Effector CD8-positive, alpha-beta T cell (primary cell): ENCODE results near the gene GPANK1.
"Not testable (repeated sequence)": the region's sequence is repeated elsewhere in the genome, so short reads cannot be mapped to it uniquely, and the experiment has no call there.

Source experiments
- DNase-seq: peaks from one replicate; lab custom pipeline; 2025; lab: John Stamatoyannopoulos, UW
- total RNA-seq, 4 experiments: gene quantifications; one replicate each; lab custom pipeline; 2026; lab: John Stamatoyannopoulos, UW

GPANK1 gene
- 22.5 to 36.6 (median 26.2) reads per million in 4 experiments for total RNA-seq

DNA sequence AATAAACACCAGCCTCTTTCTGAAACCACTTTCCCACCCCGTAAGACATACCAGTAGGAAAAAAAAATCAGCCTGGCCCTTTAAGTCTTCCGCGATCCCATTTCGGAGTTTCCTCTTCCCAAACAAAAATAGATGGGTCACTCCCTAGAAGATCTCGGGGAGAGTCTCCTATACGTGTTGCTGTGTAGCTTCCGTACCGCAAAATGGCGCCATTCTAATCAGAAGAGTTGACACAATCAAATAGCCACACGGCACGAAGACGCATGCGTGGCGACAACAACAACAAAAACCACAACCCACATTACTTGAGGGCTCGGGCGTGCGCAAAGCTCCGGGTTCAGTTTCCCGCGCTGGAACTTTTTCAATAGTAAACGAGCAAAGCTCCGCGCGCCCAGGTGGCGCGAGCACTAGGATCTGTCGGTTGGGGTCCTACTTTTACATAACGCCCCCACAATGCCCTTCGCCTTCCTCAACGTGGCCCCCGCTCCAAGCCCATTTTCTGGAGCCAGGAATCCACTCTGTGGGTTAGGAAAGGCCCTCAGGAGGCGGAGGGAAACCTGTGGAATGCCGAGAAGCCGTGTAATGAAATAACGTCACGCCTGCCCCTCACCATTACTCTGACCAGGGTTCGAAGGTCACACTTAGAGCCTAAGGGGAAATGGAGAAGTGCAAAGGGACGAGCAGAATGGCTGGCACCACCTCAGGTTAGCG is at the start of gene GPANK1:
Gene GPANK1, minus strand, starts transcription at position 208 of the 711 bp plus-strand sequence. CDS start 519 bp downstream, outside the sequence.
- DNase-seq: peak; percentile 82

DNA sequence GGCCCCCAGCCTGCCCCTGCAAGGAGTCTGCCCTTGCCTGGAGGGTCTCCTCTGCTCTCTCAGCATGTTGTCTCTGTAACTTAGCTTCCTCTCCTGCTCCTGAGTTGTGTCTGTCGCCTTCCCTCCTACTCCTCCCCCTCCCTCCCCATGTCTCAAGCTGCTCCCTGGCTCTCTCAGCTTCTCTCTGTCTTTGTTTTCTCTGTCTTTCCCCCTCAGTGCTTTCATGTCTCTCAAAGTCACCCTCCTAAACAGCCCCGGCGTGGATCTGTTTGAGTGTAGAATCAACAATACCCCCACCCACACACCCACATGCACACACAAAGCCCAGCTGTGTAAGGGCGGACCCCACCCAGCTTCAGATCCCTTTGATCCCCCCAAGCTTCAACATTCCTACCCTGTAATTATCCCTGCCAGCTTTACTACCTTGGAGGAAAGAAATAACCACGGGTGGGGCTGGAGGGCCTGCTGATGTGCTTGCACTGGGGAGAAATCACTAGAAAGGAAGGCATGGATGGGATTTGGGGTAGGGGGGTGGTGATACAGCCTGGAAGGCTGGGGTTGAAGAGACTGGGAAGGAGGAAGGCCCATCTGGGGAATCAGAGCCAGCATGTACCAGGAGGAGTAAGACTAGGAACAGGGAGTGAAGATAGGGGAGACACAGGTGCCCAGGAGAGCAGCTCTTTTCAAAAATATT is 49.3 kb upstream of the GPANK1 start:
- no peak for DNase-seq

DNA sequence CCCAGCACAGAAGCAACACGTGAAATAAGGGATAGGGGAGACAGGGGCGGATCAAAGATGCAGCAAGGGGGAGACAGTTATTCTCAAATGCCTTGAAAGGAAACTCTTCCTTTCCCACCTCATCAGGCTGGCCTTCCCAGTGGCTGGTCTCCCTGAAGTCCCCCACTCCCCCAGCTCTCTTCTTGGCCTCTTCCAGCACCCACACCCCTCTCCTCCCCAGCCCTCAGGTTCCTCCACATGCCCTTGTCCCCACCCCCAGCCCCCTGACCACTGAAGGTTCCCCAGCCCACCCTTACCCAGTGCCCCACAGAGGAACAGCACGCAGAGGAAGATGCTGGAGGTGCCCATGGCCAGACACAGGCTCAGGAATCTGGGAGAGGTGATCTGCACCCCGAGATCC is 48.7 kb upstream of the GPANK1 start:
- no peak for DNase-seq

DNA sequence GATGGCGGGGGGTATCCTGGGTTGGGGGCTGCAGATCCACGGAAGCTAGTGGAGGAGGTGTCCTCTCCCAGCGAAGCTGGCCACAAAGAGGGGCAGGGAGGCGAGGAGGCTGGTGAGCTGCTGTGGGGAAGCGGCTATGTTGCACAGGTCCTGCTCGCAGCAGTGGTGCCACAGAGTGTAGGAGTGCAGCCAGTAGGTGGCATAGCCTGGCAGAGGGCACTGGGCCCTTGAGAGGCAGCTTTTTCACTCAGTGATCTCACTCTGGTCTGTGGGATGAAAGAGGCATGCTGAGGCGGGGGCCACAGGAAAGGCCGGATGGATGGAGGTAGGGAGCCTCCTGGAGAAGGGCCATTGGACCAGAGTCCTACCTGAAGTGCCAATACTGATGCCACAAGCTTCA is 47.5 kb upstream of the GPANK1 start:
- DNase-seq: no peak

DNA sequence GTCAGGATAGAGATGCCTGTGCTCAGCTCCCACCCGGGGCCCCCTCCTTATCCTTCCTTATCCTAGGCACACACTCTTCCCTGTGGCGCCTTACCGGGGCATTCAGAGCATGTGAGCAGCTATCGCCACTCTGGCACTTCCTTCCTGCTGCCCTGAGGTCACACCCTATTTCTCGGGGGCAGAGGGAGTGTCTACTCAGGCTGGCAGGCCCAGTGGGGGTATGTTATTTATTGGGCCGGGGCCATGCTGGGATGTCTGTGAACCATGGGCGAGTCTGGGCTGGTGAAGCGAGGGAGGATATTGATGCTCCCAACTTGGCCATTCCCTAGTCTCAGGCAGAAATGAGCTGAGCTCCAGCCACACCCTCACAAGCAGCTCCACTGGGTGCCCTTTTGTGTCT is 46.4 kb upstream of the GPANK1 start:
- DNase-seq: no peak

DNA sequence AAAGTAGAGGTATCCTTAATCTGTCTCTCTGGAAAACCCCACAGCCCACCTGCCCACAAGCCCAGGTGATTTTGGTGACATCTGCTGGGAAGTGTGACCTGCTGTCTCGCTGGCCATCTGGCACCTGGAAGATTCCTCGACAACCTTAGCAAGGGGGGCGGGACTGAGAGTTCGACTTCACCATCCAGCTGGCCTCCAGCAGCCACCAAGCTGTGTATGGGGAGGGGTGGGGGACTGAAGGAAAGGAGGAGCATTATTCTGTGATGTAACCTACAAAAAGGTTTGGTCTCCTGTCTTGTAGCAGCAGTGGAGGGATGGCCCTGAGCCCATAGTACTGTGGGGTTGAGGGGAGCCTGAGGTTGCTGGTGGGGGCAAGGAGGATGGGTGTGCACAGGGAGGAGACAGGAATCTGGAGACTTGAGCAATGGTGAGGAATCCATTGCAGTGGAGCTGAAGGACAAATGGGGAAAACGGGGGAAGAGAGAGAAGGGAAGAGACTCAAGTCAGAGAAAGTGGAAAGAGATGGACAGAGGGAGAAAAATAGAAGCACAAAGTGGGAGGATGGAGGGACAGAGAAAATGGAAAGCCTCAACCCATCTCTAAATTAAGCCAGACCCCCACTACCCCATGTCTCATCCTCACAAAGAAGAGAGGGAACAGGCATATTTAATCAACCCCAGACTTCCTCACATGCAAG is 45.9 kb upstream of the GPANK1 start:
- DNase-seq: no peak

DNA sequence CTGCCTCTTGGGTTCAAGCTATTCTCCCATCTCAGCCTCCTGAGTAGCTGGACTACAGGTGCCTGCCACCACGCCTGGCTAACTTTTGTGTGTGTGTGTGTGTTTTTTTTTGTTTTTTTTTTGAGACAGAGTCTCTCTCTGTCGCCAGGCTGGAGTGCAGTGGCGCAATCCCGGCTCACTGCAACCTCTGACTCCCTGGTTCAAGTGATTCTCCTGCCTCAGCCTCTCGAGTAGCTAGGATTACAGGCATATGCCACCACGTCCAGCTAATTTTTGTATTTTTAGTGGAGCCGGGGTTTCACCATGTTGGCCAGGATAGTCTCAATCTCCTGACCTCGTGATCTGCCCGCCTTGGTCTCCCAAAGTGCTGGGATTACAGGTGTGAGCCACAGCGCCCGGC is 44.4 kb upstream of the GPANK1 start:
- DNase-seq: not testable (repeated sequence)

DNA sequence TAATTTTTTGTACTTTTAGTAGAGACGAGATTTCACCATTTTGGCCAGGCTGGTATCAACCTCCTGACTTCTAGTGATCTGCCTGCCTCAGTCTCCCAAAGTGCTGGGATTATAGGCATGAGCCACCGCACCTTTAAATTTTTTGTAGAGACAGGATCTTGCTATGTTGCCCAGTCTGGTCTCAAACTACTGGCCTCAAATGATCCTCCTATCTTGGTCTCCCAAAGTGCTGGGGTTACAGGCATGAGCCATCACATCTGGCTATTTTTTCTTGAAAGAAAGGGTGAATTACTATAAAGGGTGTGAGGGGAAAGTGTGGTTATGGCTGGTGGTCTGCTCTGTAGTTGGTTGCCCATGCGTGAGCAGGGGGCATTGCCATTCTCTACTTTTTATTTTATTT is 43.4 kb upstream of the GPANK1 start:
- no peak for DNase-seq

DNA sequence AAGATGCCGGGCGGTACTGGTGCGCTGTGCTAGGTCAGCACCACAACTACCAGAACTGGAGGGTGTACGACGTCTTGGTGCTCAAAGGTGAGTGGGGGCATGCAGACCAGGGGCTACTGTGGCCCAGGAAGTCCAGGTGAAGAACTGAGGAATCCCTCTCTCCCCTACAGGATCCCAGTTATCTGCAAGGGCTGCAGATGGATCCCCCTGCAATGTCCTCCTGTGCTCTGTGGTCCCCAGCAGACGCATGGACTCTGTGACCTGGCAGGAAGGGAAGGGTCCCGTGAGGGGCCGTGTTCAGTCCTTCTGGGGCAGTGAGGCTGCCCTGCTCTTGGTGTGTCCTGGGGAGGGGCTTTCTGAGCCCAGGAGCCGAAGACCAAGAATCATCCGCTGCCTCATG is 42.9 kb upstream of the GPANK1 start:
- no peak for DNase-seq

DNA sequence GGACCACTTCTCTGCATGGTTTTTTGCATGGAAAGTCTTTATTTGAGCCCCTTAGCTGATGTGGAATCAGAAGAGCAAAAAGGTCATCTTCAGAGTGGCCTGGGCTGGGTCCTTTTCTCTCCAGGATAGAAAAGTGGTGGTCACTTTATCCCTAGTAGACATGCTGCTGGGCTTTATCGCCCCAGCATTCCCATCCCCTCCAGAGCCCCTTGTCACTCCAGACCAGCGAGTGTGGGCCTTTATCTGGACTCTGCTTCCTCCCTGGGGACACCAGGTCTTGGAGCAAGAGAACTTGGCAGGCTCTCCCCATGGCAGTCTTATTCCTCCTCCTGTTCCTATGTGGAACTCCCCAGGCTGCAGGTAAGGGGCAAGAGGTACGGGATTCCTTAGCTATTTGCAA is 41.8 kb upstream of the GPANK1 start, which contains the start of gene LY6G6F:
Gene LY6G6F, plus strand, starts transcription at position 268 of the 400 bp plus-strand sequence. Its CDS starts 41 bp downstream, at position 309.
- DNase-seq: no peak

DNA sequence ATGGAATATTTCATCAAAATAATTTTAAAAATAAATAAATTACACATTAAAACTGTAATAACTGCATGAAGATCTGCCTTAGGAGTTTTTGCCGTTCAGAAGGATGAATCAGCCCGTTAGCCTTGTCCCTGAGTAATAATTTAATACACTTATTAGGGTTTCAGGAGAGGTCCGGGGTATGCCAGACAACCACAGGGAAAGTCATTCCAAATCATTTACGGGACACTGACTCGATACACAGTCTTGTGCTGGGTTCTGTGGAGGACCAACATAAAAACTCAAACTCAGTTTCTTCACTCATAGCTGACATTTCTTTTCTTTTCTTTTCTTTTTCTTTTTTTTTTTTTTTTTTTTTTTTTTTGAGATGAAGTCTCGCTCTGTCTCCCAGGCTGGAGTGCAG is 41.1 kb upstream of the GPANK1 start:
- DNase-seq: no peak

DNA sequence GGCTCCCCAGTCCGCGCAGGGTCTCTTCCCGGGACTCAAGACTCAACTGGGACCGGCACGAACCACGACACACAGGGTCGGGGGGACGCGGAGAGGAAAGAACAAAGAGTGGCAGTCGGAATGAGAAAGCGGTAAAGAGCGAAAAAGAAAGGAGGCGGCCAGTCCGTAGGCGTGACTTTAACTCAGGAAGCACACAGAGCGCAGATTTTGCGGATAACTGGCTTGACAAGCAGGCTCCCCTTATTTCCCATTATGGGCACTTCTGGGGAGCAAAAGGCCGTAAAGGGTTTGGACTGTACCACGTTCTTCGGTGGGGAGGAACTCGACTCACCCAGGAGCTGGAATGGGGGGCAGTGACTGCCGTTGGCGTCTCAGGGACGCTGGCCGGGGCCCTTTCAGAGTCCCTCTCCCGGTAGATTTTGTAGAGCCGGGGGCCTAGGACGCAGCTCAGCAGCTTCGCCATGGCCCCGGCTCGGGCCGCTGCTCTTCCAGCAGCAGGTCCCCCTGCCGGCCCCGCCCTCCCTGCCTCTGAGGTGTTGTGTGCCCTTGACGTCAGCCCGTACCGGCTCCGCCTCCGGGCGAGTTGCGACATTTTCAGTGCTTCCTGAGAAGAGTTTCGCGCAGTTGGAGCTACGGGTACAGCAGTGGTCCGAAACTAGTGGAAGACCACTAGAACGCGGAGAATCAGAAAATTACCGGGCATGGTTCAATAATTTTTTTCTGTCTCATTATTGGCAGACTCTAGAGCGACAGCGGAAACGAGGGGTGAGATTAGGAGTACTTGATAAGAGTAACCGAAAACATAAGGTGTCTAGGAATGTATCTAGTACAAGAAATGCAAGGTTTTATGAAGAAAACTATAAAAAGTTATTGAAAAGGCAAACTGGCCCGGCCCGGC is 38.3 kb upstream of the GPANK1 start, which contains the start of gene ABHD16A:
Gene ABHD16A, minus strand, starts transcription at position 506 of the 898 bp plus-strand sequence. Its CDS starts 43 bp downstream, at position 463.
- peak; percentile 91 for DNase-seq

DNA sequence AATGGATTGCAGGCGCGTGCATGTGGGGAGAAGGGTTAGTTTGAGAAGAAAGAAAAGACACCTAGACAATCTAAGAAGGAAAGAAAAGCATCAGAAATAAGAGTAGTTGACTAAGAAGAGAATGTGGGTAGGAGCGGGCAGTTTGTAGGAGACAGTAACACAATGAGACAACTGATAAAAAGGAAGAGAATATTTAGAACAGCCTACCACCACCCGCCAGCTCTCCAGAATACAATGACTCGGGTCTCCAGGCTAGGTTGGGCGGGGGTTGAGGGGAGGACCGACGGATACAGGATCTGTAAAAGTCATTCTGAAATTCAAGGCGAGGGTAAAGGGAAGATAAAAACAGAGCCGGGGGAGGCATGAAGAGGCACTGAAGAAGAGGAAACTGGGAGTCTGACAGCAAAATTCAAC is 37.6 kb upstream of the GPANK1 start:
- no peak for DNase-seq

DNA sequence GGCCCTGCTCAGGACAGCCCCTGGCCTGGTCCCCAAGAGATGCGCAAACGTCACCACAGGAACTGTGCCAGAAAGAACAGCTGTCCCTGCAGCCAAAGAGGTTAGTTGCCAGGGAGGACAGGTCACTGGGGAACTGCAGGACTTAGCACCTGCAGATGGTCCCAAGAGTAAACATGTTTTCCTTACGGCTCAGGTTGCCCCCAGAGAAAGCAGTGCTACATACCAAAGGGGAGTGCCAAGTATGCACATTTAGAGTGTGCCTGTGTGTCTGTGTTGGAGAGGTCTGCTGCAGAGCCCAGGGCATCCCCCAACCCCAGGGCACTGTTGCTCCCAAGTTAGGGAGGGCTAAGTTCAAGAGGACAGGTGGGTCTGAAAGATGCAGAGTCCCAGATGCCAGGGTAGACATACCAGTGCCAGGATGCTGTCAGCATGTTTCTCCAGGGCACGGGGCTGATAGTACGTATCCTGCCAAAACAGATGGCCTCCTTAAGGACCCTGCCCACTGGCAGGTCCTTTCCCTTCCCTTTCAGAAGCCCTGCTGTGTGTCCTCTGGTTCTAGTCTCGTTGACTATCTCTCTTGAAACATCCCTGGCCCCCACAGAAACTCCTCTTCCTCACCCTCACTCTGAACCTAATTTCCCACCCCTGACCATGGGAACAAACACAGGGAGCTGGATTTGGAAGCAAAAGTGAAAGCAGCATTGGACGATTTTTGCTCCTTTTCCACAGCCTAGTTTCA is 37.0 kb upstream of the GPANK1 start:
- DNase-seq: no peak

DNA sequence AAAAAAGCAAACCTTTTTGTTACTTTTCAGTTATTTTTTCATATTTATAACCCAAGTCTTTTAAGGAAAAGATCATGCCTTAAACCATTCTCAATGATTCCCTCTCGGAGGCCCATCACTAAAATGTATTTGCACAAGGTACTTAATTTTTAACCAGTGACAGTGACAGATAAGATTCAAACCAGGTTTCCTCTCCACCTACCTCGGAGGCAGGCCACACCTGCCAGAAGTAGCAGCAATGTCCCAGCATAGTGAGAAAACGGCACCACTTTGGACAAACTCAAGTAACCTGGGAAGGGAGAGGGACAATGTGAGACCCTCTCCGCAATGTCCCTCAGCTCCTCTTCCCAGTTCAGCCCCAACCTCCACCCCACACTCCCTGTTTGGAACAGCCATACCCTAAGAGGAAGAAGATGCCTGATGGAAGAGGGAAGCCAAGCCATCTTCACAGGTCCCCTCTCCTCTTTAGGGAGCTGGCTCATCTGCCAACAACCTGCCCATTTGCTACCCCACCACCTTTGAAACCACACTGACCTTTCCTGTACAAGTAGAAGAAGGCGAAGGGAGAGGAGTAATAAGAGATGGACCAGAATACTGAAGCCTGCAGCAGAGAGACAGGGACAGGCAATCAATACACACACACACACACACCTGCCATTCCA is 36.1 kb upstream of the GPANK1 start:
- DNase-seq: no peak

DNA sequence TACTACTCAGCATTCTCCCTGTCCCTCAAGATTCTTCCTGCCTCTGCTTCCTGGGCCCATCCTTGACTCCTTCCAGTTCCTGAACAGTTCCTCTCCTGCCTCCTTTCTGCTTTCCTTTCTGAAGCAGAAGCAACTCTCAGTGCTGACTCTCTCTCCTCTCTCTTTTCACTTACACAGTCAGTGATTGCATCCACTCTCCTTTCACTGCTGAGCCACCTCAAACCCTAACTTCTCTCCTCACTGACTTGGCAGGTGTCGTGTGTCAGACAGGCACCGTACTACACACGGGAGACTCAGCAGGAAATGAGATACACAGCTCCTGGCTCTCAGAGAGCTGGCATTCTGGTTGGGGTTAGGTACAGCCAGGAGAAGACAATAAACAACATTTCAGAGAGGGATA is 32.8 kb upstream of the GPANK1 start:
- DNase-seq: no peak

DNA sequence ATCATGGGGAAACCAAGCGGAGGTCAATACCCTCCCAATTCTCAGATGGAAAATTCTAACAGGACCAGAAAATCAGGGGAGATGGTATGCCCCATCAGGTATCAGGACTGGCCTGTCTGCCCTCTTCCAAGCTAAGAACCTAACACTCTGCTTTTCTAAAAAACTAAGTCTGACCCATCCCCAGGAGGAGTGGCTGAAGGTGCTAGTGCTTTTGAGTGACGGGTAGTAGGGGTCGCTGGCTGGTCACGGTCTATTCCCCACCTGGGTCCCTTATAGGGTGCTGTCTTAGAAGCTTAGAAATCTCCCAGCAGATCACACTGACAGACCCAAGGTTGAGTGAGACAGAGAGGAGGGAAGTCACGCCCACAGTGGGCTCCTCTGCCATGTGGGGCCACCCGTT is 28.7 kb upstream of the GPANK1 start:
- DNase-seq: no peak

DNA sequence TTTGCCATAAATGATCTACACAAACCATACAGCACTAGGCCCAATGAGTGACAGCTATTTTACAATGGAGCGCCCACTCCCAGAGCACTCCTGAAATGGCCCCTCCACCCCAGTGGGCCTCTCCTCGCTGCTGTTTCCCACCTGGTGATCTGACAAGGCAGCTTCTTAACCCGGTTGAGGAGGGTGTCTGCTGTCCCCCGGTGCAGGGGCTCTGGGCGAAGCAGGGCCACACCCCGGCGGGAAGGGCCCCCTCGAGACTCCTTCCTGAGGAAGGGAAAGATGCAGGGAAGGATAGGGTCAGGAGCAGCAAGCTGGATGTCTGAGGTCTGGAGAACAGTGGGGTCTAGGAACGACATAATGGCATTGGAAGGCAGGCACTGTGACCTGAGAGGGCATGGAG is 28.1 kb upstream of the GPANK1 start:
- no peak for DNase-seq

DNA sequence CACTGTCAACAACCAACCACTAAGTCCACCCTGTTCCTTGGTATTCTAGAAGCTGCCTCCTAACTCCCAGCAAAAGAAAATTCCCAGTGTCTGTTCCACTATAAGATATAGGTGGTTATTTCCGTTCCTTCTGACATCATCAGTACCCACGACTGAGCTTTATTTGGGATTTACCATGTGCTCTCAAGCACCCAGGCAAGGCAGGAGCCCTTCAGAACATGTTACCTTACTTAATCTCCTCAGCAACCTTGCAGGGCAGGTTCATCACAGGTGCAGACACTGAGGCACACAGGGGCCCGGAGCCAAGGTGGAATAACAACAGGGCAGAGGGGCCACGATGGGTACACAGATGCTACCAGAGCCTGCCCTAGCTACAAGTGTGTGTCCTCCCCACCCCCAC is 27.6 kb upstream of the GPANK1 start:
- no peak for DNase-seq

DNA sequence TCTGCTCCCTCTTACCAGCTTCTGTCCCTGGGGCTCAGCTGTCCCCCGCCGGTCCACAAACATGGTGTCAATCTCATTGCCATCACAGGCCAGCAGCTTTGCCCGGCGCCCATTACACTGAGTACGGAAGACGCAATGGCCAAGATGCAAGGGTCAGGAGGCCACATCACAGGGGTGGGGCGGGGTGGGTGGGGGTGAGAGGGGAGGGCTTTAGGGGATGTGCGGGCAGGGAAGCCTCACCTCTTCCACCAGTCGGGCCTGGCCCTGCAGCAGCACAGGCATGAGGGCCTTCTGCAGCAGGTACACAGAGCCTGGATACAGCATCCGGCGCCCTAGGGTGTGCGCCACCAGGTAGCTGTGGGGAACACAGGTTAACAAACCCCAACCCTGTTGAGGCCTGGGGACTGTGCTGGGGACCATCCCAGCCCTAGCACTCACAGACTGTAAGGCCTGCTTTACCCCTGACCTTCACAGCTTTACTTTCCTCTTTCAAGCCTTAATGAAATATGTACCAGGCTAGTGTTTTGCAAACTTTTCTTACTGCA is 26.8 kb upstream of the GPANK1 start:
- no peak for DNase-seq
